CD1c-positive myeloid dendritic cell (primary cell): ENCODE measurements around the gene FRMD6.
"Not testable (repeated sequence)": the region's sequence is repeated elsewhere in the genome, so short reads cannot be mapped to it uniquely, and the experiment has no call there.

Experiments used
- DNase-seq: peaks from one replicate; pipeline ENCODE4 v3.0.0-alpha.2; 2016; ENCODE audit errors: extremely low spot score

Gene FRMD6

DNA sequence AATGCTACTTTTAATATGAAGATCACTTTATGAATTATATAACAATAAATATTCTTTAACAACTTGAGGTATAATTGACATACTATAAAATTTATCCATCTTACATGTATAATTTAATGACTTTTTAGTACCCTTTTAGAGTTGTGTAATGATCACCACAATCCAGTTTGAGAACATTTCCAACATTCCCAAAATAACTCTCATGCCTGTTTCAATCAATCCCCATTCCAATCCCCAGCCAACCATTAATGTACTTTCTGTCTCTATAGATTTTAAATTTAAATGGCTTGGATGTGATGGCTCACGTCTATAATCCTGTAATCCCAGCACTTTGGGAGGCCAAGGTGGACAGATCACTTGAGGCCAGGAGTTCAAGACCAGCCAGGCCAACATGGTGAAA is 23.5 kb upstream of the FRMD6 start:
- DNase-seq: no peak

DNA sequence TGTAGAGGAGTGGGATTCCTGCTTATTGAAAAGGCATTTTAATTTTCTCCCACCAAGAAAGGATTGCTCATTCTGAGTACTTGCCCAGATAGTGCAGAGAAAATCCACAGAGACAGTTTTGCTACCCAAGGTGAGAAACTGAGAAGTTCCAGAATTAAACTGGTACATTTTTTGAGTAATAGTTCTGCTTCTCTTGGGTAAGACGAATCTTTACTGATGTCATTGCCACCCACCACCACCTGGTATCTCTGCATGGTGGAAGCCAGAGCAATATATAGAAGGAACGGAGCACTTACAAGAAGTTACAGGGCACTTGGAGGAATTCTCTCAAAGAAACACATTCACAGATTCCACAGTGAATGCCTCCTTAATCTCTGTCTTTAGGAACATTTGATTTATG is 20.7 kb upstream of the FRMD6 start:
- DNase-seq: no peak

DNA sequence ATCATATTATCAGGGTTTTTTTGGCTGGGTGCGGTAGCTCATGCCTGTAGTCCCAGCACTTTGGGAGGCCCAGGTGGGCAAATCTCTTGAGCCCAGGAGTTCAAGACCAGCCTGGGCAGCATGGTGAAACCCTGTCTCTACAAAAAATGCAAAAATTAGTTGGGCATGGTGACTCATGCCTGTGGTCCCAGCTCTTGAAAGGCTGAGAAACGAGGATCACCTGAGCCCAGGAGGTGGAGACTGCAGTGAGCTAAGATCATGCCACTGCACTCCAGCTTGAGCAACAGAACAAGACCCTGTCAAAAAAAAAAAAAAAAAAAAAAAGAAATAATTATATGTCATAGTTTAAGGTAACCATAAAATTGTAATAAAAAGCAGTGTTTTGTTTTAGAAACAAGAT is 18.4 kb upstream of the FRMD6 start:
- DNase-seq: not testable (repeated sequence)

DNA sequence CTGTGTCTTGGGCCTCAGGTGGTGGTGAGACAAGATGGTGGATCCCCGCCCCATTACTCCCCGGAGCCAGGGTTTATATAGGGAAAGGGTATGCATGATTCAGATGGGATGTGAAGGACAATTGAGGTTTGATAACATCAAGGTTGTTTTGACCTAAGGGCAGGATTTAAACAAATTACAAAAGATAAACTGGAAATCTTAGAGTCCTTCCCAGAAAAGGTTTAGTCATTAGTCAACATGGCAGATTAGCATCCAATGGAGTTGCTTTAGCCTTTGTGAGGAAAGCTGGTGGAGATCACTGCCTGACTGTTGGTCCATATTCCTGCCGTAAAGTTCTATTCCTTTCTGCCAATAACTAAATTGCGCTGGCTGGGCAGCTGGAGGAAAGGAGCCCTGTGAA is 15.6 kb upstream of the FRMD6 start:
- no peak for DNase-seq

DNA sequence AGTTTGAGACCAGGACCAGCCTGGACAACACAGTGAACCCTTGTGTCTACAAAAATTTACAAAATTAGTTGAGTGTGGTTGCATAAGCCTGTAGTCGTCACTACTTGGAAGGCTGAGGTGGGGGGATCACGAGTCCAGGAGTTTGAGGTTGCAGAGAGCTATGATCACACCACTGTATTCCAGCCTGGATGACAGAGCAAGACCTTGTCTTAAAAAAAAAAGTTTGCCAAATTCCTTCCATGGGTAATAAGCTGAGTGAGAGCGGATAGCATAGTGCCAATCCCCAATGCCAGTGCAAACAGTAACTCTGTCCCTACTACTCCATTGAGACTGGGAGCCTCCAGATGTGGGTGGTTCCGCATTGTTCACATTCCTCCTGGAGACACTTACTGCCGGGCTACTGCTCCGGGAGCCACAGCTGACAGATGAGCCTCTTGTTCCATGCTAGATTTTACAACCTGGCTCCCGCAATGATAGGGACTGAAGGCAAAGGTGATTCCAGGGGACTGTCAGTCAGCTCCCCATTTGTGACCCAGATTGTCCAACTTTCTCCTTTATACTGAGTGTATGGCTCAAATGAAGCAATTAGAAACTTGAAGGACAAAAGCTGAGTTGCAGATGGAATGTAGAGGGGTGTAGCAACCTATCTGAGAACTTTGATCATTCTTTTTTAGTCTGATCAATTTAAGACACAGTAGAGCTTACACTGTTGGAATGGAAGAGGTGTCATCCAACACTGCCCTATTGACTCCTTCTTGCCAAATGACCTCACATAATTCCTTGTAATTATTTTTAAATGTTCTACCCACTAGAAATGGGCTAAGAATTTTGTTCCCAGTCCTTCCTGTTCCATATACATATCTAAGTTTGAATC is 13.4 kb upstream of the FRMD6 start:
- no peak for DNase-seq

DNA sequence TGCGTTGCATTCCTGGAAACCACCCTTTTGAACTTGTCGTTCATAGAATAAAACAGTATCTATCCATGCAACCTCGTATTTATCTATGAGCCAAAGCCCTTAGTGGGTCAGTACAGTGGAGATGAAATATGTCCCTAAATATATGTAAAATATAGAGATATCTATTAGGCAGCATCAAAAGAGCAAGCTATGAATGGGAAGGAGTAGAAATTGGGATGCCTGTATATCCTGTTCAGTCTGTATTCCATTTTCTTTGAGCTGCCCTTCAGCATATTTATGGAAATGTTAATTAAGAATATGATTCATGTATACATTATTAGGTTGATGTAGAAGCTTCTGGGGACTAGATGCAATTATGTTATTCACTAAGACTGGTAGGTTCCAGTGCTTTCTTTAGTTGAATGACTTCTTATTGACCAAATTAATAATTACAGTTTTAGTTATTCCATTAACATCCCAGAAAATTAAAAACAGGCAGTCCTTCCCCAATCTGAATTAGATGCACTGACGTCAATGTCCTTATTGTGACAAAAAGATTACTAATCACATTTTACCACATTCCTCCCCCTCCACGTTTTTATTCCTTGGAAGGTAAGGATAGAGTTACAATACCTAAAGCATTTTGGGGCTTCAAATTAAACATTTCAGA is 11.9 kb upstream of the FRMD6 start:
- DNase-seq: no peak

DNA sequence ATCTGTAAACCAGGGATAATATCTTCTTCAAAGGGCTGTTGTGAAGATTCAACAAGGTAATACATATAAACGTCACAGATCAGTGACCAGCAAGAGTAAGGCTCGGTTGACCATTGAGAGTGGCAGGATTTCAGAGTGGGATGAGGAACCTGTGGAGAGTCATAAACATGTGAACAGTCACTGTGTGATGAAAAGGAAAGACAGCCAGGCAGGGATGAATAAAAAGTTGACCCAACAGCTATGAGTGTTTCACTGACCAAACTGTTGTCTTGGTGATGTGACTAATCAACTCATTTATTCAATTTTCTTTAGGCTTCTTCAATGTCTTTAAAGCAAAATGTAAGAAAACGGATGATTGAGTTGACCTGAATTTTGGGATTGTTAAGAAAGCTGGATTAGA is 8.6 kb upstream of the FRMD6 start:
- no peak for DNase-seq

DNA sequence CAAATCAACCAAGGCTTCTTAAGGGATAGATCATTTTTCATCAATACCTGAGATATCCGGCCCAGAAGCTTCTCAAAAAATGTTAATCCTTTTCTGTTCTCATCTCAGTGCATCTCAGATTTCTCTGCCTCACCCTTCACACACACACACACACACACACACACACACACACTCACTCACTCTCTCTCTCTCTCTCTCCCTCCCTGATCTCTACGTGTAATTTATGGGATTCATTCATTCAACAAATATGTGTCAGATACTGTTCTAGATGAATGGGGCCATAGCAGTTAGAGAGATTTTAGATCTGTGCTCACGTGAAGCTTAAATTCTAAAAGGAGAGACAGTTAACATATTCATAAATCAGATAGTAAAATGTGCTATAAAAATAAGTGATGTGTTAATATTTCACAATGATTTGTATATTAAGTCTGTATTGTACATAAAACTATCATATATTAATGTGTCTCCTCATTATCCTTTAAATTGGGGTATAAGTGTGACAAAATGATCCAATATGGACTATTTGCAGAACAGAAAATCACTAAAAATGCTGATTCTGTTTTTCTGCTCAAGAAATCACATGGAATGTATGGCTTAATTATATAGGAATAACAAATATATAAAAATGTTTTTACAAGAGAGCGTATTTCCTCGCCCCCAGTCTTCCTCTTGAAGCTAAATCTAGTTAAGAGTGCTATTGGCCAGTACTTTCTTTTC is 7.3 kb upstream of the FRMD6 start:
- no peak for DNase-seq

DNA sequence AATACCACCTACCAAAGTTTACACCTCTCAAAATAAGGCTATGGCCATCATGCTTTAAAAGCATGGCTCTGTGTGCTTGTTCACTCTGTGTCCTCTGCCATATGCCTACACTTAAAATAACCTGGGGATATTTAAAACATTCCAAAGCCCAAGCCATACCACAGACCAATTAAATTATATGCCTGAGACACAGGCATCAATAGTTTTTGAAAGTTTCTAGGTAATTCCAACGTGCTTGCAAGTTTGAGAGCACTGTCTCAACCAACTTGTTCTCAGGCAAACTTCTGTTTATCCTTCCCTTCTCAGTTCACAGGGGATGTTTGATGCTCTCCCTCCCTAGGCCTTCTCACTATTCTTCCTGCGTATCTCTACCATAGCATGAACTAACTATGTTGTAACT is 3.4 kb upstream of the FRMD6 start:
- DNase-seq: no peak

DNA sequence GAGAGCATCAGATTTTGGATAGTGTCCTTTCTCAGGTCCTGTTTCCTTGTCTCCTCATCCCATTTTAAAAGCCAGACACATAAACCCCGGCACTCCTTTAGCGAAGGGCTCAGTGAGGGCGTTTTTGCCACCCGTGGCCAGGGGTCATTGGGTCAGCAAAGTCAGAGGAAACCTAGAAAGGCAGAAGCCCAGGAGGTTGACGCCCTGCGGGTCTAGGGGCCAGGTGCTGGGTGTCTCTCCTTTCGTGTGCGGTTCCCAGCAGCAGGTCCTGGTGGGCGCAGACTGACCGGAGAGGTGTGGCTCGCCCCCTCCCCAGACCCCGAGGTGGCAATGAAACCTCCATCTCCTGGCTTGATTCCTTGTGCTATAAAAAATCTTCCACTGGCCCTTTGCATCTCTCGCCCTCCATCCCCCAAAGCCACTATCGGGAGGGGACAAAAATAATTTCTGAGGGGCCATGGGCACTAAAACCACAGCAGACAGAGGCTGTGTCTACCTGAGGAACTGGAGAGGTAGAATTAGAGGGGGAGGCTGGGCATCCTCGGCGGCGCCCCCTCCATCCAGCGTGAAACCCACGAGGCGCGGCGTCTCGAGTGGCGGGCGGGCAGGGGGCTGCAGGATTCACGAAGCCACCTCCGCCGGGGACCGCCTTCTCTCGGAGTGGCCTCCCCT is 858 bp upstream of the FRMD6 start:
- DNase-seq: no peak

DNA sequence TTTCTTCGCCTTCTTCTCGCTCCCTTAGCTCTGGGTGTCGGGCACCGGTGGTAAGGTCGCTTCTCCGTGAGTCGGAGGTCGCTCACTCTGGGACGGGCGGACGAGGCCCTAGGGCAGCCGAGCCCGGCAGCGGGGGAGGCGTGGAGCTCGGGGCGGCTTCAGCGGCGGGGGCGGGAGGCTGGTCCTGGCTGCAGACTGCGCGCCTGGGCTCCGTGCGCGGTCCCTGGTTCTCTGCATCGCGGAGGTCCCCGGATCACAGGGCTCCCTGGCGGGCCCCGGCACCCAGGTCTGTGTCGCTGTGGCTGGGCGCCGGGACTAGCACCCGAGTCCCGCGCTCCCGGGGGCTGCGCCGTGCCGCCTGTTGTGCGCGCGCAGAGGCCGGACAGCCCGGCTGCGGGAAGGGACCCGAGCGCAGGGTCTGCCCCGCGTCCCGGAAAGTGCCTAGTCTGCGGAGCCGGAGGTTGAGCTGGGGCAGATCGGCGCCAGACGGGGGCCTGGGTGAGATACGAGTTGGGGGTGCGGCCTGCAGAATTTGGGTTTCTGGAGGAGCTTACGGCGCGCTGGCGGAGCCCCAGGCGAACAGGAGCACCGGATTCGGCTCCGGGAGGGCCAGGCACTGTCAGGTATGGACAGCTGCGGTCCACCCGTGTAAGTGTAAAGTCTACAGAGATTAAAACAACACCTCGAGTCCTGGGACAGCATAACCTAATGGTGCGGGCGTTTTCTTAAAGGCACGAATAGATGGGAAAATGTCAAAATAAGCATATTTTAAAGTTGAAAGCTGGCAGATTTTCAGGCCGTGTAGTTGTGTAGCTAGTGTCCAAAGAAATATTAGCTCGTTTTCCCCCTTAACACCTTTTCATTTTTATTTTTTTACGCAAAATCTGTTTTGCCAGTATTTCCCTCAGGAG is 713 bp downstream of the FRMD6 start:
- DNase-seq: no peak

DNA sequence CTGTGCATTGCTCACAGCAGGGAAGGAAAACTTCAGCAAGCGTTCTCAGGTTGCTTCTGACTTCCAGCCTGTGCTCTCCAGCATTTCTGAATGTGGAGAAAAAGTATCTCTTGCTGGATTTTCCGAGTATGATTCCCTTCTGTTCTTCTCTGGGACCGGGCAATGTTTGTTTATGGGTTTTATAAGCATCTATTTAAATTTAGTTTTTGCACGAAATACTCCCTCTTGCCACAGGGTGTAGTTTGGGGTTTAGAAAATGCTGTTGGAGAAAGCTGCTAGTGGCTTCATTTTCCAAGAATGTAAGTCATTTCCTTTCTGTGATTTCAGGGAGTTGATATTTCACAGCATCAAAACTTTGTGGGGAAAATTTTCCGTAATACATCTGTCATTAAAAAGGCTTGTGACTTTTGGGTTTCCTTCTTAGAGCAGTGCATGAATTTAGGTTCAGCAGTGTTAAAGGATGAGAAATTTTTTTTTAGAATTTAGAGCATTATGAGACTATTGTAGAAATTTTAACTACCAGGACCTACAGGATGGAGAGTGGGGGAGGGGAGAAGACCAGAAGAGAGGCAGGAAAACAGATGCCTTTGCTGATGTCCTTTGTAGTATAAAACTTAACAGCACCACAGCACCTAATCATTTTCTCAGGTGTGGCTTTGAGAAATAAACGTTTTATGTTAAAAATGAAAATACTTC is 1.5 kb downstream of the FRMD6 start:
- DNase-seq: no peak

DNA sequence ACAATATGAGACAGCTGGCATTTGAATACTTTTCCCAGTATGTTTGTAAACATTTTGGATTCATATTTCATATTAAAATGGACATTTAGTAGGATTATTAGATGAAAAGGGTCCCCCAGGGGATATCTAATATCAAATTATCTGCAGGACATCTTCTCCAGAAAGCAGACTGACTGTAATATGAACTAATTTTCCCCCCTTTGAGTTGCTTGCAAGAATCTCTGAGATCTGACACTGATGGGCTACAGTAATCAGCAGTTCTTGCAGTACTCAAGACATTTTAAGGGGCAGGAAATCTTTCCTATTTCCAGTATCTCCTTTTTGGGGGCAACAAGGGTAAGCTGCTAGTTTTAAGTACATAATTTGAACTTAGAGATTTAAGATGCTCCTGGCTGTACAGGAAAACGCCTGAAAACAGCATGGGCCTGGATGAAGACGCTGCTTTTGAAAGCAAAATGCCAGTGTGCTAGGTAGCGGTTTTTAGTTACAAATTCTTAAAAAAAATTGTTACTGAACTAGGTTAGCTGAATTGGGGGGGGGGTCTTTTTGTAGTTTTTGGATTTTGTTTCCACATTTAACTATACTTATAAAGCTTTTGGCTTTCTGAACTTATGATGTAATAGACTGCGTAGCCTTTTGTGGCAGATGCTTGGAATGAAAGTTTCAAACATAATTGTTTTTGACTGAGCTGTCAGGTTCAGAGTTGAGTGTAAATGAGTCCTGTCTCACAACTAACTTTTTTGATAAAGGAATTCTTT is 2.2 kb downstream of the FRMD6 start:
- DNase-seq: no peak

DNA sequence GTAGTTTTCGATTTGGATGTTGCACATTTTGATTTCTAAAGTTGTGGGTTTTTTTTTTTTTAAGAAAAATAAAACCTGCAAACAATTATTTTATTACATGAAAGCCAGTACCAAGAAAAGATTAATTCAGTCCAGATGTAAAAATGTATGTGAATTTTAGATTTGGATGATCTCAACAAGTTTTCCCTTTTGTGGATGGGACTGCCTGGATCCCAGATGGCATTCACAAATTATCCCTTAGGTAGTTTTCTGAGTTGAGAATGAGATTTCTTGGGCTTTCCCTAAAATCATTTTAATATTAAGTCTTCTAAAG is 2.8 kb downstream of the FRMD6 start:
- DNase-seq: no peak

DNA sequence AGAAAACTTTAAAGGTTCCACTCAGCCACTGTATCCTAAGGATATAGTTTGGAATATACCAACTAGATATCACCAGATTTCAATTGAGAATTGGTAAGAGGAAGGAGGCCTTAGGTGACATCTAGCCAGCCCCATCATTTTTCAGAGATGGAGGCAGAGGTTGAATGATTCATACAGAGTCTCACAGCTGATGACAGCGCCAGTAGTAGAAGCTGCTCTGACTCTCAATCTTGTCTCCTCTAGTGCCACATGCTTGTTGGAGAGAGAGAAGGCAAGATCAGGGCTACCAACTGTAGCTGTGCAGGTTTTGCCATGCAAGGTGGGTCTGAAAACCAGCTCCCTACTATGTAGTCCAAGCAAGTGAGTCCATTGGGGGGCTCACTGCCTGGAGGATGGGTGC is 6.1 kb downstream of the FRMD6 start:
- no peak for DNase-seq

DNA sequence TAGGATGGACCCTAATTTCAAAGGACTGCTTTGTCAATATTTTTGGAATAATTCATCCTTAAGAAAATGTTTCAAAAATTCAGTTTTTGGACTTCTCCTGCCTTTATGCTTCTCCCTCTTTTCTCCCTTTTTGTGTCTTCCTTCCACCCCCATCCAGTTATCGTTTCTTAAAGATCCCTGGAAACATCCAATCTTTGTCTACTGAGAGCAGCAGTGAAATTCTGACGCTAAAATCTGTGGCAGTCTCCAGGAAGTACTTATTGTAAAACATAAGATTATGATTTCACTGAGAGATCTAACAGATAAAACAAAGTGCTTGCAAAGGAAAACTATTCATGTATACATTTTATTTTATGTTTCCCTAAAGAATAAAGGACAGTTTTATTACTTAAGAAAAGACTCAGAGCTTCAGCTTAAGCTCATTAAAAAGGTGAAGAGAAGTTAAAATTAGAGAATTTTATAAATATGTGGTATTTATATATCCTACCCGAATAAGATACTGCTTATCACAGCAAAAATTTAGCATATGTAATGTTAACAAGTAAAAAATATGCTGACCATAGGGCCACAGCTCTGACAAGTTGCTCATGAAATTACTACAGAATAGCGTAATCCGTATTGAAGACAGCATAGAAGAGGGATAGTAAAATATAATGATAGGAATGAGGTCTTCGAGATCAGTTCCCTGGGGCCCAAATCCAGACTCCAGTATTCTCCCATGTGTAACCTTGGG is 6.9 kb downstream of the FRMD6 start:
- DNase-seq: no peak

DNA sequence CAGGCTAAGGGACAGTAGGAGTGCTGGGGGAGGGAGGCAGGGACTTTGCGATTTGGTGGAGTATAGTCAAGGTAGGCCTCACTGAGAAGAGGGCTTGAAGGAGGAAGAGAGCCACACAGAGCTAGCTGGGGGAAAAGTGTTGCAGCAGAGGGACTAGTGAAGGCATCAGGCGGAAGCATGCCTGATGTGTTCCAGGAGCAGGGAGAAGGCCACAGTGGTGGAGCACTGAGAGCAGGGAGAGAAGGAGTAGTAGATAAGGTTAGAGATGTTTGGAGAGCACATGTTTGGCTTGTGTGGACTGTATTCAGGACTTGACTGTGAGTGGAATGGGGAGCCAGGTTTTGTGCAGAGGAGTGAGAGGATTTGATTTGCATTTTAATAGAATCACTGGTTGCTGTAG is 9.0 kb downstream of the FRMD6 start:
- DNase-seq: no peak

DNA sequence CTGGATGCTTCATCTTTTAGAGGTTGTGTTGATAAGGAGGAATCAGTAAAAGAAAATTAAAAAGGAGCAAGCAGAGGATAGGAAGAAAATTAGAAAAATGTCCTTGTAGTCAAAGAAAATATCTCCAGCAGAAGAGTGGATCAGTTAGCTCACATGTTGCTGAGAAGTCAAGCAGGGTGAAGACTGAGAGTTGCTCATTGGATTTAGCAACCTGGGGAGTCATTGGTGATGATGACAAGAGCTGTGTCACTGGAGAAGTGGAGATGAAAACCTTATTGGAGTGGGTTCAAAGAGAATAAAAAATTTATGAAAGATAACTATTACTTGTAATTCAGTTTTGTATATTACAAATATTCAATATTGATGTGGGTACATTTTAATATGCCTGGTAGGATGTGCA is 9.8 kb downstream of the FRMD6 start:
- DNase-seq: no peak

DNA sequence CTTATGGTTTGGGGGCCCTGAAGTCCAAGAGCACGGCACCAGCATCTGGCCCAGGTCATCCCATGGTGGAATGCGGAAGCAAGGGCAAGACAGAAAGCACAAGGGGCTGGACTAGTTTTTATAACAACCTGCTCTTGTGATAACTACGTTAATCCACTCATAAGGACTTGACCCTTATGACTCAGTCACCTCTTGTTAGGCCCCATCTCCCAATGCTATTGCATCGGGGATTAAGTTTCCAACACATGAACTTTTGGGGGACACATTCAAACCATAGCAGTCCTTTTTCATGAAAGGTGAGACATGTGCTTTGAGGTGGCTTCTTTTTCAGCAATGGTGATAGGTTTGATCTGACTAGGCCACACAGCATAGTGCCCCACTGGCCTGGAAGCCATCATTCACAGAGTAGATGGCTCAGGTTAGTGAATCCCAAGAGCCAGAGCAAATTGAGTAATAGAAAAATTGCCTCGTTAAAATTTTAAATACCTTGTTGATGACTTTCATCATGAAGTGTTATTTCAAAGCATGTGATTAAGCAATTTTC is 12.1 kb downstream of the FRMD6 start:
- no peak for DNase-seq
